Activated CD8-positive, alpha-beta memory T cell treated with anti-CD3 and anti-CD28 coated beads, Interleukin-2, amount 50 U/mL, for 1 hour (primary cell): Measurements from ENCODE around the gene DOK4.

Source experiments
- DNase-seq: peaks from one replicate; pipeline ENCODE4 v3.0.0-alpha.2; 2020; ENCODE audit errors: extremely low read depth

The DOK4 gene

GRCh38 chr16:57477531-57478202 lies 8.6 kb downstream of the DOK4 start:
- no peak for DNase-seq

- no peak for DNase-seq
Observed at GRCh38 chr16:57476546-57477410, 9.5 kb downstream of the DOK4 start.

- DNase-seq: peak; percentile 36
Observed at GRCh38 chr16:57475711-57476339, 10.5 kb downstream of the DOK4 start.

GRCh38 chr16:57474671-57475661 lies 11.3 kb downstream of the DOK4 start:
- DNase-seq: no peak

GRCh38 chr16:57473906-57474305 lies 12.4 kb downstream of the DOK4 start:
- no peak for DNase-seq

GRCh38 chr16:57473176-57473840 lies 13.0 kb downstream of the DOK4 start:
- DNase-seq: no peak

- DNase-seq: no peak
Observed at GRCh38 chr16:57472665-57473060, 13.6 kb downstream of the DOK4 start.

GRCh38 chr16:57471852-57472664 lies 14.2 kb downstream of the DOK4 start:
- DNase-seq: no peak

- DNase-seq: no peak
Observed at GRCh38 chr16:57471209-57471608, 15.1 kb downstream of the DOK4 start.

- no peak for DNase-seq
Observed at GRCh38 chr16:57470711-57471110, 15.6 kb downstream of the DOK4 start.

GRCh38 chr16:57469917-57470470 lies 16.3 kb downstream of the DOK4 start:
- no peak for DNase-seq

- DNase-seq: no peak
Observed at GRCh38 chr16:57469046-57469445, 17.2 kb downstream of the DOK4 start.

- no peak for DNase-seq
Observed at GRCh38 chr16:57468346-57468745, 17.9 kb downstream of the DOK4 start.

- DNase-seq: no peak
Observed at GRCh38 chr16:57464523-57464922, 21.8 kb downstream of the DOK4 start.

GRCh38 chr16:57462978-57463362 lies 23.3 kb downstream of the DOK4 start:
- no peak for DNase-seq

GRCh38 chr16:57462209-57462977 lies 23.9 kb downstream of the DOK4 start, which contains the start of gene POLR2C:
Gene POLR2C, plus strand, starts transcription at chr16:57462679. Its CDS starts 46 bp downstream, at chr16:57462725.
- DNase-seq: peak; percentile 69

- no peak for DNase-seq
Observed at GRCh38 chr16:57452021-57452420, 34.3 kb downstream of the DOK4 start.

GRCh38 chr16:57447186-57447962 lies 38.9 kb downstream of the DOK4 start, which contains the start of the genes CIAPIN1 and COQ9:
Gene CIAPIN1, minus strand, starts transcription at chr16:57447385. Its CDS starts 6,457 bp downstream, at chr16:57440928.
Gene COQ9, plus strand, starts transcription at chr16:57447479. Its CDS starts 27 bp downstream, at chr16:57447506.
- DNase-seq: peak; percentile 80
